H9 (cell line): Measurements from ENCODE around the gene ZNF346. TPM values are rescaled to one million over a fixed set of nuclear protein-coding genes. Genes with fewer than 3 reads are reported as not detected.

Source experiments
- DNase-seq: peaks from one replicate; pipeline ENCODE4 v3.0.0-alpha.2; 2017
- H2AFZ ChIP-seq: one replicate; pipeline ENCODE4 v1.6.1; 2013; ENCODE audit warnings: mild to moderate bottlenecking, low read length, control low read depth, moderate library complexity
- H2AK5ac ChIP-seq: 2 replicates; pipeline ENCODE4 v1.6.1; 2013; ENCODE audit warnings: low read length, control low read depth, mixed read lengths; ENCODE audit not compliant: insufficient read length
- H2BK120ac ChIP-seq: one replicate; pipeline ENCODE4 v1.6.1; 2013; ENCODE audit warnings: low read depth, mild to moderate bottlenecking, low read length, control low read depth, inconsistent platforms; ENCODE audit not compliant: poor library complexity, severe bottlenecking
- H2BK12ac ChIP-seq: 2 replicates; pipeline ENCODE4 v1.6.1; 2013; ENCODE audit warnings: low read length, control low read depth, mixed read lengths, low read depth; ENCODE audit not compliant: insufficient read length
- H2BK15ac ChIP-seq: 2 replicates; pipeline ENCODE4 v1.6.1; 2013; ENCODE audit warnings: low read depth, low read length, control low read depth
- H2BK20ac ChIP-seq: one replicate; pipeline ENCODE4 v1.6.1; 2013; ENCODE audit warnings: low read depth, mild to moderate bottlenecking, low read length, control low read depth, inconsistent platforms; ENCODE audit not compliant: poor library complexity, severe bottlenecking
- H2BK5ac ChIP-seq: 2 replicates; pipeline ENCODE4 v1.6.1; 2013; ENCODE audit warnings: low read length, control low read depth, mixed read lengths; ENCODE audit not compliant: insufficient read length
- H3K14ac ChIP-seq: 2 replicates; pipeline ENCODE4 v1.6.1; 2013; ENCODE audit warnings: low read length, control low read depth; ENCODE audit not compliant: insufficient read depth
- H3K18ac ChIP-seq: 2 replicates; pipeline ENCODE4 v1.6.1; 2013; ENCODE audit warnings: low read depth, mild to moderate bottlenecking, mixed read lengths, low read length, control low read depth; ENCODE audit not compliant: insufficient read length
- H3K23ac ChIP-seq: 2 replicates; pipeline ENCODE4 v1.6.1; 2013; ENCODE audit warnings: low read length, control low read depth, mixed read lengths, low read depth; ENCODE audit not compliant: insufficient read length
- H3K23me2 ChIP-seq: 2 replicates; pipeline ENCODE4 v1.6.1; 2013; ENCODE audit warnings: low read depth, mild to moderate bottlenecking, mixed read lengths, low read length, control low read depth; ENCODE audit not compliant: insufficient read length, poor library complexity, severe bottlenecking
- H3K27ac ChIP-seq: 2 replicates; pipeline ENCODE4 v1.5.1; 2013; ENCODE audit warnings: low read length, control low read depth, mixed read lengths, low read depth; ENCODE audit not compliant: insufficient read length
- H3K27me3 ChIP-seq: 2 replicates; pipeline ENCODE4 v1.6.1; 2013; ENCODE audit warnings: low read length, control low read depth, inconsistent platforms; ENCODE audit not compliant: insufficient read depth
- H3K4ac ChIP-seq: 2 replicates; pipeline ENCODE4 v1.6.1; 2013; ENCODE audit warnings: low read depth, mild to moderate bottlenecking, control low read depth, inconsistent platforms, low read length, moderate library complexity
- H3K4me1 ChIP-seq: 2 replicates; pipeline ENCODE4 v1.6.1; 2013; ENCODE audit warnings: low read length, control low read depth, inconsistent platforms; ENCODE audit not compliant: insufficient read depth
- H3K4me2 ChIP-seq: 2 replicates; pipeline ENCODE4 v1.6.1; 2013; ENCODE audit warnings: low read length, control low read depth, mixed read lengths; ENCODE audit not compliant: insufficient read length, insufficient read depth
- H3K56ac ChIP-seq: 2 replicates; pipeline ENCODE4 v1.6.1; 2013; ENCODE audit warnings: low read depth, mild to moderate bottlenecking, mixed read lengths, low read length, control low read depth; ENCODE audit not compliant: insufficient read length
- H3K79me1 ChIP-seq: 2 replicates; pipeline ENCODE4 v1.6.1; 2013; ENCODE audit warnings: low read depth, mild to moderate bottlenecking, moderate library complexity, low read length, control low read depth, inconsistent platforms; ENCODE audit not compliant: insufficient read depth, poor library complexity, severe bottlenecking
- H3K79me2 ChIP-seq: 2 replicates; pipeline ENCODE4 v1.6.1; 2013; ENCODE audit warnings: low read length, control low read depth, inconsistent platforms; ENCODE audit not compliant: insufficient read depth
- H3K9ac ChIP-seq: 2 replicates; pipeline ENCODE4 v1.6.1; 2013; ENCODE audit warnings: low read length, control low read depth, mixed read lengths; ENCODE audit not compliant: insufficient read length; ENCODE audit errors: extremely low read depth
- H3K9me3 ChIP-seq: one replicate; pipeline ENCODE4 v1.6.1; 2013; ENCODE audit warnings: low read depth, low read length, inconsistent platforms; ENCODE audit not compliant: control insufficient read depth
- H3T11ph ChIP-seq: one replicate; pipeline ENCODE4 v1.6.1; 2013; ENCODE audit warnings: mild to moderate bottlenecking, low read length, control low read depth, inconsistent platforms
- H4K20me1 ChIP-seq: one replicate; pipeline ENCODE4 v1.6.1; 2013; ENCODE audit not compliant: control insufficient read depth, insufficient read length, insufficient read depth
- H4K5ac ChIP-seq: 2 replicates; pipeline ENCODE4 v1.6.1; 2013; ENCODE audit warnings: low read depth, mild to moderate bottlenecking, mixed read lengths, low read length, control low read depth; ENCODE audit not compliant: insufficient read length
- H4K8ac ChIP-seq: replicated peaks from 2 replicates; pipeline ENCODE4 v1.6.1; 2013; ENCODE audit warnings: low read length, control low read depth, mixed read lengths, low read depth; ENCODE audit not compliant: insufficient read length
- H4K91ac ChIP-seq: 2 replicates; pipeline ENCODE4 v1.6.1; 2013; ENCODE audit warnings: low read depth, mild to moderate bottlenecking, moderate library complexity, mixed read lengths, low read length, control low read depth; ENCODE audit not compliant: insufficient read length
- H3K27ac Mint-ChIP-seq, 3 experiments: 2 replicates in 2 of 3; 3 replicates in 1 of 3; pipeline ENCODE4 v1.8.0; 2020 to 2021; ENCODE audit warnings: mixed read lengths in 3 of 3, mild to moderate bottlenecking in 1 of 3, moderate library complexity in 1 of 3
- H3K27me3 Mint-ChIP-seq: 2 replicates; pipeline ENCODE4 v1.8.0; 2021; ENCODE audit warnings: low read depth, mild to moderate bottlenecking, moderate library complexity, mixed read lengths
- H3K36me3 Mint-ChIP-seq, 3 experiments: 2 replicates in 2 of 3; 3 replicates in 1 of 3; pipeline ENCODE4 v1.8.0; 2020 to 2021; ENCODE audit warnings: low read depth in 3 of 3, mixed read lengths in 3 of 3; ENCODE audit not compliant: insufficient read depth in 1 of 3
- H3K4me1 Mint-ChIP-seq, 2 experiments: 2 replicates each; pipeline ENCODE4 v1.8.0; 2020; ENCODE audit warnings: mixed read lengths in 2 of 2
- H3K4me3 Mint-ChIP-seq, 2 experiments: 2 replicates in 1 of 2; 3 replicates in 1 of 2; pipeline ENCODE4 v1.8.0; 2020 to 2021; ENCODE audit warnings: mild to moderate bottlenecking in 2 of 2, mixed read lengths in 2 of 2, moderate library complexity in 1 of 2
- H3K9me3 Mint-ChIP-seq, 2 experiments: 2 replicates in 1 of 2; 3 replicates in 1 of 2; pipeline ENCODE4 v1.8.0; 2020; ENCODE audit warnings: mild to moderate bottlenecking in 2 of 2, mixed read lengths in 2 of 2, moderate library complexity in 1 of 2
- CTCF ChIP-seq: fragments of 200-600 bp; sonication (generic); conservative IDR thresholded peaks from 3 replicates; pipeline ENCODE4 v1.8.0; 2021; ENCODE audit warnings: antibody characterized with exemption, mild to moderate bottlenecking
- WGBS: extraction: QIAGEN DNeasy Blood & Tissue Kit; methylation state at CpG from one replicate; pipeline ENCODE4 v1.1.7; 2013; ENCODE audit warnings: missing lambda C conversion rate, low lambda C conversion rate, mixed read lengths; ENCODE audit not compliant: insufficient read length; ENCODE audit errors: extremely low coverage; 5-methylcytosine and 5-hydroxymethylcytosine counted together
- total RNA-seq: library from RNA; stranded (reverse); gene quantifications from 2 replicates; pipeline ENCODE4 v1.2.1, GENCODE V29; 2021

The ZNF346 gene
- total RNA-seq, 1 experiment from 2014 or later: 22.7 TPM

- H3K27me3 Mint-ChIP-seq: no peaks in the 10 kb centered on the region
- Histone ChIP-seq H3K79me2 (peaks cover 4% of the 10 kb centered on the region; the same call in 1 of the 2 replicates), H2BK20ac (no peak overlapping the region), H4K91ac (no peak overlapping the region), H3K4me1 (no peaks in the 10 kb centered on the region), H2BK5ac (no peak overlapping the region), H2BK12ac (no peak overlapping the region), H3K27ac (no peak overlapping the region), H2AFZ (no peak overlapping the region), H3K9me3 (no peaks in the 10 kb centered on the region), H3K27me3 (no peaks in the 10 kb centered on the region), H4K5ac (no peak overlapping the region), H3T11ph (no peak overlapping the region), H3K23me2 (no peaks in the 10 kb centered on the region), H3K4ac (no peak overlapping the region), H2BK15ac (no peak overlapping the region), H2AK5ac (no peak overlapping the region), H3K79me1 (no peaks in the 10 kb centered on the region), H3K14ac (no peak overlapping the region), H3K9ac (no peak overlapping the region), H3K23ac (no peak overlapping the region), H3K18ac (no peak overlapping the region), H2BK120ac (no peak overlapping the region), H3K56ac (no peak overlapping the region), H4K8ac (no peak overlapping the region), H3K4me2 (no peak overlapping the region), H4K20me1 (no peaks in the 10 kb centered on the region)
- no CpG with 5 or more reads among the region's 40 CpGs for WGBS
- no peaks in the 10 kb centered on the region for H3K9me3 Mint-ChIP-seq
- no peak for DNase-seq
- H3K4me3 Mint-ChIP-seq: no peak overlapping the region
- peaks cover 7 to 11% of the 10 kb centered on the region in 2 experiments for H3K4me1 Mint-ChIP-seq
- no peak for TF ChIP-seq CTCF
- H3K36me3 Mint-ChIP-seq: peaks cover 30 to 60% (median 50%) of the 10 kb centered on the region in 3 experiments; a peak in 6 of 7 replicates
- H3K27ac Mint-ChIP-seq: no peak overlapping the region
These were observed 70.7 kb downstream of the ZNF346 start for GRCh38 chr5:177093082-177093712.
